ENCODE data around the gene DAB2IP.
A peak's percentile ranks its signal among the peaks of the same experiment; 100 is the strongest.
"Not testable (repeated sequence)": the region's sequence is repeated elsewhere in the genome, so short reads cannot be mapped to it uniquely, and the experiment has no call there.

Gene DAB2IP

DNA sequence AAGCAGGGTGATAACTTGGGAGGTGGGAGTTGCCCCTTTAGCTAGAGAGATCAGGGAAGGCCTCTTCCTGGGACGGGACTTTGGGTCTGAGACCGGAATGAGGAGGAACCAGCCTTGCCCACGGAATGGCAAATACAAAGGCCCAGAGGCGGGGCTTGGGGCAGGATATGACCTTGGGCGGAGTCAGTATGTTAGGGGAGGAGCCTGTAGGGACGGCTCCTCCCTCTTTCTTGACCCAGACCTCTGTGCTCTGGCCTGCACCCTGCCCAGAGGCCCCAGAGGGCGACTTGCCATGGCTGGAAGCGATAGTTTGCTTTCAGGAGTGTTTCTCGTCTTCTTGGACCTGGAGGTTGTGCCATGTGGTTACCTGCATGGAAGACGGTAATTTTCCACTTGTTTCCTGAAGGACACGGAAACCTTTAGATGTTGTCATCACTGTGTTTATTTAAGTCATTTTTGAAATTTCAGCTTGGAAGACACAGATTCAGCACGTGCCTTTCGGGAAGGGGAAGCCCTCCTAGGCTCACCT is 85.6 kb downstream of the DAB2IP start:
- in situ Hi-C loops (cut with MboI; ENCODE audit: low sequenced_read_pairs, unreplicated experiment), result loop anchor here (25.0 kb wide), 1 partner anchor 250 kb away; no protein-coding TSS in a partner anchor
- DNase-seq (ENCODE audit: low spot score), result peak; percentile 45
- TF ChIP-seq, protein P1, sequence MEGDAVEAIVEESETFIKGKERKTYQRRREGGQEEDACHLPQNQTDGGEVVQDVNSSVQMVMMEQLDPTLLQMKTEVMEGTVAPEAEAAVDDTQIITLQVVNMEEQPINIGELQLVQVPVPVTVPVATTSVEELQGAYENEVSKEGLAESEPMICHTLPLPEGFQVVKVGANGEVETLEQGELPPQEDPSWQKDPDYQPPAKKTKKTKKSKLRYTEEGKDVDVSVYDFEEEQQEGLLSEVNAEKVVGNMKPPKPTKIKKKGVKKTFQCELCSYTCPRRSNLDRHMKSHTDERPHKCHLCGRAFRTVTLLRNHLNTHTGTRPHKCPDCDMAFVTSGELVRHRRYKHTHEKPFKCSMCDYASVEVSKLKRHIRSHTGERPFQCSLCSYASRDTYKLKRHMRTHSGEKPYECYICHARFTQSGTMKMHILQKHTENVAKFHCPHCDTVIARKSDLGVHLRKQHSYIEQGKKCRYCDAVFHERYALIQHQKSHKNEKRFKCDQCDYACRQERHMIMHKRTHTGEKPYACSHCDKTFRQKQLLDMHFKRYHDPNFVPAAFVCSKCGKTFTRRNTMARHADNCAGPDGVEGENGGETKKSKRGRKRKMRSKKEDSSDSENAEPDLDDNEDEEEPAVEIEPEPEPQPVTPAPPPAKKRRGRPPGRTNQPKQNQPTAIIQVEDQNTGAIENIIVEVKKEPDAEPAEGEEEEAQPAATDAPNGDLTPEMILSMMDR (IDR thresholded peaks at IDR 0.05; ENCODE audit: borderline replicate concordance, control extremely low read depth, extremely low read depth, insufficient read depth, missing control alignments), result no peak

DNA sequence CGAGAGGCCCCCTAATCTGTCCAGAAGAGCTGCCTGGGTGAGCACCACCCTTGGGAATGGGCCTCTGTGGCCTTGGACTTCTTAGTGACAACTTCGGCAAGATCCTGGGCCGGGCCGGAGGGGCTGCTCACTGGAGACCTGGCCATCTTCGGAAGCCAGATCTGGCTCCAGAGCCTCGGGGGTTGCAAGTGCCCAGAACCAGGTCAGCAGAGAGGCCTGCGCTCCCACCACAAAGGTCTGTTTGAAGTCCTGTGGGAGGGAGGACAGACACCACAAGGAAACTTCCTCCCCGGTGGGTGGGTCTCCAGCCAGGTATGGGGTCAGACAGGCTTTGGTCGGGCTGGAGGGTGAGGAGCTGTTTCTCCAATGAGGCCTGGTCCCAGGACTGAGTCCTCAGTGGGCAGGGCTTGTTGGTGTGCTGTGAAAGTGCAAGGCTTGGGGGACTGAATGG is 86.1 kb downstream of the DAB2IP start:
- no peak for DNase-seq (ENCODE audit: low spot score)
- in situ Hi-C loops (cut with MboI; ENCODE audit: low sequenced_read_pairs, unreplicated experiment), result loop anchor here (25.0 kb wide), 1 partner anchor 250 kb away; no protein-coding TSS in a partner anchor
- TF ChIP-seq, protein P1 (IDR thresholded peaks at IDR 0.05; ENCODE audit: borderline replicate concordance, control extremely low read depth, extremely low read depth, insufficient read depth, missing control alignments), result no peak

DNA sequence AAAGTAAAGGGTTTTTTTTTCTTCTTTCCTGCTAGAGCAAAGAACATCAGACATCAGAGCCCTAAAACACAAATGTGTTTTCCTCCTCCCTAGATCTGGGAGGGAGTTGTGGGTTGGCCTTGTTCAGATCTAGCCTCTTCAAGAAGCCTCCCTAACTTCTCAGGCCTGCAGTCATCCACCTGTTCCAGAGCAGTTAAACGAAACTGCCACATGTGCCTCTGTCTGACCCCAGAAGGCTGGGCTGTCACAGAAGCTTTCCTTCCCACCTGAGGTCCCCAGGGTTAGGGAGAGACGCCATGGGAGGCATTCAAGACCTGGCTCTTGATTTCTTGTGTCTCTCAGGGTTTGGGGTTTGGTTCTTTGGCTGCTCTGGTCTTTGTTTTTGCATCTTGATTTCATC is 87.0 kb downstream of the DAB2IP start:
- in situ Hi-C loops (cut with MboI; ENCODE audit: low sequenced_read_pairs, unreplicated experiment), result loop anchor here (25.0 kb wide), 1 partner anchor 249 kb away; no protein-coding TSS in a partner anchor

DNA sequence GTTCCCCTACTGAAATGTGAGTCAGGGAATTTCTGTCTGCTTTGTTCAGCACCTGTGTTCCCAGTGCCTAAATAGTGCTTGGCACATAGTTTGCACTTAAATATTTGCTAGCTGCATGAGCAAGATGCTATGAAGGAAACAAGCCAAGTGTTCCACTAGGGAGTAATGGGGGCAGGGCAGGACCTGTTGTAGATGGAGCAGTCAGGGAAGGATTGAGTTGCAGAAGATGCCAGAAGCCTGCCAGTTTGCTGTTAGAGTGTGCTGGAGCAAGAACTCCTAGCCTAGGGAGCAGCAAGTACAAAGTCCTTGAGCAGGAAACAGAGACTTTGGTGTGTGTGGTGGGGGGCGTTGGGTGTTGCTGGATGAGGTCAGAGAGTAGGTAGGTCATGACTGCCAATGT is 87.5 kb downstream of the DAB2IP start:
- in situ Hi-C loops (cut with MboI; ENCODE audit: low sequenced_read_pairs, unreplicated experiment), result loop anchor here (25.0 kb wide), 1 partner anchor 248 kb away; no protein-coding TSS in a partner anchor
- TF ChIP-seq, protein P1 (IDR thresholded peaks at IDR 0.05; ENCODE audit: borderline replicate concordance, control extremely low read depth, extremely low read depth, insufficient read depth, missing control alignments), result no peak
- no peak for DNase-seq (ENCODE audit: low spot score)

More for the DNA sequence above, 87.0 kb downstream of the DAB2IP start:
- TF ChIP-seq, protein P1 (IDR thresholded peaks at IDR 0.05; ENCODE audit: borderline replicate concordance, control extremely low read depth, extremely low read depth, insufficient read depth, missing control alignments), result no peak
- DNase-seq (ENCODE audit: low spot score), result no peak

DNA sequence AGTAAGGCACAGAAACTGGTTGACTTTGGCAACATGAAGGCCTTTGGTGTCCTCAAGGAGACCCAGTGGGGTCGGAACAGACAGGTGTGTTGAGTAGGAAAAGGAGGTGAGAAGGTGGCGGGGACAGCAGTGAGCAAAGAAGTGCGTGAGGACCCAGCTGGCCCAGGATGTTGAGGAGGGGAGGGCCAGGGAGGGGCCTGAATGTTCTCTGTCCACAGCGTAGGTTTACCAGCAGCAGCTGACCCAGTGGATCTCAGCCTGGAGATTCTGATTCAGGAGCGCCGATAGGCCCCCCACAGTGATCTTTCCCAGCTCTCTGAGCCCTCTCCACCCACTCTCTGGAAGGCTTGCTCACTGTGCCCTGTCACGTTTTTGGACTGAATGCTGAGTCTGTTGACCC is 88.5 kb downstream of the DAB2IP start:
- TF ChIP-seq, protein P1 (IDR thresholded peaks at IDR 0.05; ENCODE audit: borderline replicate concordance, control extremely low read depth, extremely low read depth, insufficient read depth, missing control alignments), result no peak
- in situ Hi-C loops (cut with MboI; ENCODE audit: low sequenced_read_pairs, unreplicated experiment), result loop anchor here (25.0 kb wide), 1 partner anchor 247 kb away; no protein-coding TSS in a partner anchor

DNA sequence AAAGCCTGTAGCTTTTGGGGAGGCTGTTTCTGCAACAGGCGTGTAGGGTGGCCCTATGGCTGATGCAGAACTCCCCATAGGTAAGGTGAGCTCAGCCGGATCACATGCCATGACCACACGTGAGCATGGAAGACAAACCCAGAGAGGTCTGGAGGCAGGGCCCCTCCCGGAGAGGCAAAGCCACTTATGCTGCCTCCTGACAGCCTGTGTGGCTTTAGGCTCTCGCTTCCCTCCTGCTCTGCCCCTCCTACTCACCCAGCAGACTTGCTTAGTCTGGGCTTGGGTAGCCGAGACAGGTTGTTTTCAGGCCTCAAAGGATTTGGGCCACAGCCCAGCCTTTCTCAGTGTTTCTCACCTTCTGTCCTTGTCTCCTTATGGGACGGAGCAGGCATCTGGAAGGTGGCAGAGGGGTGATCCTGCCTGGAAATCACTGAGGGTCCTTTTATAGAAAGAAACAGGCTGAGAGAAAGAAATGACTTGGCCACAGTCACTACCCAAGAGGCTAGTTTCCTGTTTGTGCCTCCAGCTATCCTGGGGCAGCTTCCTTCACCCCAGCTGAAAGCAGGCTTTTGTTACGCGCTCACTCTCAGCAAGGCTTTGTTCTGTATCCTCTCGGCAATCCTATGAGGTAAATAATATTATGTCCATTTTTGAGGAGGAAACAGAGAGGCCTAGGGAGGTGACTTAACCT is 89.9 kb downstream of the DAB2IP start:
- TF ChIP-seq, protein P1 (IDR thresholded peaks at IDR 0.05; ENCODE audit: borderline replicate concordance, control extremely low read depth, extremely low read depth, insufficient read depth, missing control alignments), result no peak
- DNase-seq (ENCODE audit: low spot score), result no peak
- in situ Hi-C loops (cut with MboI; ENCODE audit: low sequenced_read_pairs, unreplicated experiment), result loop anchor here (25.0 kb wide), 1 partner anchor 246 kb away; no protein-coding TSS in a partner anchor

More for the DNA sequence above, 88.5 kb downstream of the DAB2IP start:
- no peak for DNase-seq (ENCODE audit: low spot score)

DNA sequence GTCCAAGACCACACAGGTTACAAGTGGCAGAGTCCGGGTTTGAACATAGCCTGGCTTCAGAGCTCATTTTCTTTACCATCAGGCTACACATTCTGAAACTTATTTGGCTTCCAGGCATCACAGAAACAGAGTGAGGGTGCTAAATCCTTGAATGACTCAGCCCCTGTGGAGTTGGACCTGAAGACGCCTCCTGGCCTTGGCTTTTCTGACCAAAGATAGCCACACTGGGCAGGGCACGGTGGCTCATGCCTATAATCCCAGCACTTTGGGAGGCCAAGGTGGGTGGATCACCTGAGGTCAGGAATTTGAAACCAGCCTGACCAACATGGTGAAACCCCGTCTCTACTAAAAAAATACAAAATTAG is 90.5 kb downstream of the DAB2IP start:
- not testable (repeated sequence) for DNase-seq (ENCODE audit: low spot score)
- in situ Hi-C loops (cut with MboI; ENCODE audit: low sequenced_read_pairs, unreplicated experiment), result loop anchor here (25.0 kb wide), 1 partner anchor 245 kb away; no protein-coding TSS in a partner anchor

All from GM13976 (cell line).